HG02884 (cell line): ENCODE data around the gene PI16.

Experiments
- ATAC-seq: cut with Tn5 transposase; IDR thresholded peaks from one replicate; pipeline ENCODE4 v1.9.1; 2021; ENCODE audit warnings: mild to moderate bottlenecking, moderate library complexity; ENCODE audit not compliant: unreplicated experiment

Gene PI16, protein sequence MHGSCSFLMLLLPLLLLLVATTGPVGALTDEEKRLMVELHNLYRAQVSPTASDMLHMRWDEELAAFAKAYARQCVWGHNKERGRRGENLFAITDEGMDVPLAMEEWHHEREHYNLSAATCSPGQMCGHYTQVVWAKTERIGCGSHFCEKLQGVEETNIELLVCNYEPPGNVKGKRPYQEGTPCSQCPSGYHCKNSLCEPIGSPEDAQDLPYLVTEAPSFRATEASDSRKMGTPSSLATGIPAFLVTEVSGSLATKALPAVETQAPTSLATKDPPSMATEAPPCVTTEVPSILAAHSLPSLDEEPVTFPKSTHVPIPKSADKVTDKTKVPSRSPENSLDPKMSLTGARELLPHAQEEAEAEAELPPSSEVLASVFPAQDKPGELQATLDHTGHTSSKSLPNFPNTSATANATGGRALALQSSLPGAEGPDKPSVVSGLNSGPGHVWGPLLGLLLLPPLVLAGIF

DNA sequence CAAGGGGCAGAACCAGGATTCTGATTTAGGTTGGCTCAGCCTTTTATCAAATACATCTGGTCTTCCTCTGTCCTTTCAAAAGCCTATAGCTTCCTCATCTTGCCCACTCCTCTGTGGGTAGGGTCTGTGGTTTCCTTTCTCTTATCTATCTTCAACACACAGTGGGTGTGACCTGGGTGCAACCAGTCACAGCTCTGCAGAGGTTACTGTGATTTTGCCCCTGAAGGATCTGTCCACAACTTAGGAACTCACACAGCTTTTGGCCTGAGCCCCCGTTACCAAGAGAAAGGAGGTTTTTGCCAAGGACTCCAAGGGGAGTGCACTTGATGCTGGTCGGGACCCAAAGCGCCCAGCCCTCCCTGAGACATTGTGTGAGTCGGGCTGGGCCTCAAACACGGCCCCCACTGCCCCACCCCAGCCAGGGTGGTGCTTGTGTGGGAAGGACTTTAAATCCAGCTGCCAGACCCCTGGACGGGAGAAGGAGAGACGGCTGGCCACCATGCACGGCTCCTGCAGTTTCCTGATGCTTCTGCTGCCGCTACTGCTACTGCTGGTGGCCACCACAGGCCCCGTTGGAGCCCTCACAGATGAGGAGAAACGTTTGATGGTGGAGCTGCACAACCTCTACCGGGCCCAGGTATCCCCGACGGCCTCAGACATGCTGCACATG is at the start of gene PI16:
Gene PI16, plus strand, starts transcription at position 477 of the 670 bp plus-strand sequence. Its CDS starts 23 bp downstream, at position 500.
- no peak for ATAC-seq

DNA sequence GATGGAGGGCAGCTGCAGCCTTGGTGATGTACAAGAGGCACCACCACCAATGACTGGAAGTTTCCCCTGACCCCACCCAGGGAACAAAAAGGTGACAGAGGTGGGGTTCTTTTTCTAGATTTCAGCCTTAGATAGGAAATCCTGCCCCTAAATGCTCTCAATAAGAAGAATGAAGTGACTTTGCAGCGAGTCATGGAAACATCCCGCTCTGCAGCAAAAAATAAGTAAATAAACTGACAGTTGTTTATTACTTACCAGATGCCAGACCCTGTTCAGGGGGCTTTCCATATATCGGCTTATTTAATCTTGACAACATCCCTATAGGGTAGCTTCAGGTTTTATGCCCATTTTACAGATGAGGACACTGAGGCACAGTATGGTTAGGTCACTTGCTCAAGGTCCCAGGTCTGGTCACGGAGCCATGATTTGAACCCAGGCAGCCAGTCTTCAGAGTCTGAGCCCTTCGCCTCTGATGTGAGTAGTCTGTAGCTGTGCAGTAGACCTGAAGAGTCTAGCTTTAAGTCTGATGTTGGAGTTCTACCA is 49.6 kb upstream of the PI16 start:
- ATAC-seq = no peak

DNA sequence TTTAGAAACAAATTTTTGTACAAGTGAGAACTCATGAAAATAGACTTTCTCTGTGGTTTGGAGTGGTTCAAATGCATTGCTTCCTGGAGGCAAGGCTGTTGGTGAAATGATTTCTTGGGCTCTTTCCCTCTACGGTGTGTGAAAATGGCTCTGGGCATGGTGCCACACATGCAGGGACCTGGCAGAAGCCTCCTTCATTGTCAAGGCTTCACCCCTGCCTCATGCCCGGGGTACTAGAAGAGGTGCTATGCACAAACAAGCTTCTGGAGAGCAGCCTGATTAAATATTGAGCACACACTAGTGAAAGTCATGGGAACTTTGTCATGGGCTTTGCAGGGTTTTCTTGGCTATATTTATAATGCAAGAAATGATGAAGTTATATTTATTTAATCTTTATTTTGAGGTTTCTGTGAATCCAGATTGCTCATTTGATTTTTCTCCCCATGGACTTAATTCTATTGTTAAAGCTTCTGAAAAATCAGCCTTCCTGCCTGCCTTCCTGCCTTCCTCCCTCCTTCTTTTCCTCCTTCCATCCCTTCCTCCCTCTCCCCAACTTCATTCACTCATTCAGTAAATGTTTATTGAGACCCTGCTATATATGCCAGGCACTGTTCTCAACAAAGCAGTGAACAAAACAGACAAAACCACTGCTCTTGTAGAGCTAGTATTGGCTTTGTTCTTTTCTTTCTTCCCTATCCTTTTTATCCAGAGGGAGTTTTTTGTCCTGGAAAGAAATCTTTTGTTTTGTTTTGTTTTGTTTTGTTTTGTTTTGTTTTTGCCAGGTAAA is 47.8 kb upstream of the PI16 start:
- no peak for ATAC-seq

DNA sequence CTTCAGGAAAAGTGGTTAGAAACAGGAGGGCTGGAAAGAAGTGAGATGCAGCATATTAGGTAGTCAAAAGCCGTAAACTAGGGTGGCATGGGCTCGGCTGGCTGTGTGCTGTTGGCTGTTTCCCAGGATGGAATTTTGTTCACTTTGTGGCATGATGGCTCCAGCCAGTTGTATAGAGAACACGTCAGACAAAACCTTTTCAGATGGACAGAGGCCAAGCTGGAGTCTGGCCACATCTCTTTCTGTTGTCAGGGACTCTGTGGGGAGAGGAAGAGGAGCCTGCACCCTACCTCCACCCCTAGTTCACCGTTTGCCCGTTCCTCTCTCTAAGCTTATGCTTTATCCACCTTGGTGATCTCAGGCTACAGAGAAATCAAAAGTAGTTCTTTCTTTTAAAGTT is 46.8 kb upstream of the PI16 start:
- no peak for ATAC-seq

DNA sequence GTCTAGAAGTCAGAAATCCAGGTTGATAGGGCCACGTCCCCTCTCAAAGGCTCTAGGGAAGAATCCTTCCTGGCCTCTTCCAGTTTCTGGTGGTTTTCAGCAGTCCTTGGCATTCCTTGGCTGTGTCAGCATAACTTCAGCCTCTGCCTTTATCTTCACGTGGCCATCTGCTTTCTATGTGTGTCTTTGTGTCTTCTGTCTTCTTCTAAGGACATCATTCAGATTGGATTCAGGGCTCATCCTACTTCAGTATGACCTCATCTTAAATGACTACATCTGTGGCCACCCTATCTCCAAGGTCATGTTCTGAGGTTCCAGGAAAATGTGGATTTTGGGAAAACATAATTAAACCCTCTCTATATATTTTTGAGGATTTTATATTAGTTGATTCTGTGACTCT is 45.8 kb upstream of the PI16 start:
- no peak for ATAC-seq

DNA sequence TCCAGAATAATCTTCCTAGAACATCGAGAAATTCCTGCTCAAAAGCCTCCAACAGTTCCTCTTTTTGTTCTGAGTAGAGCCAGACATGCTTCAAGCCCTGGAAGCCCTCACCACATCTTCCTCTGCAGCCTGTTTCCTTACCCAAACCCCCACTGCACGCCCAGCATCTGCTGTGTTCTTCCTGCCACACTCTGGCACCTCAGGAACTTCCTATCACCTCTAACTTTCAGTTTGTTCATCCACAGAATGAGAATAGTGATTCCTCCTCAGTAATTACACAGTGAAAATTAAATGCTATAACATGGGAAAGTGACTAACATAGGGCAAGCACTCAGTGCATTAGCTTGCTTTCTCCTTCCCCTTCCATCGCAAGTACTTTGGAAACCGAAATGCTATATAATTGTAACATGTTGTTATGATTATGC is 42.5 kb upstream of the PI16 start:
- ATAC-seq = peak; percentile 25

DNA sequence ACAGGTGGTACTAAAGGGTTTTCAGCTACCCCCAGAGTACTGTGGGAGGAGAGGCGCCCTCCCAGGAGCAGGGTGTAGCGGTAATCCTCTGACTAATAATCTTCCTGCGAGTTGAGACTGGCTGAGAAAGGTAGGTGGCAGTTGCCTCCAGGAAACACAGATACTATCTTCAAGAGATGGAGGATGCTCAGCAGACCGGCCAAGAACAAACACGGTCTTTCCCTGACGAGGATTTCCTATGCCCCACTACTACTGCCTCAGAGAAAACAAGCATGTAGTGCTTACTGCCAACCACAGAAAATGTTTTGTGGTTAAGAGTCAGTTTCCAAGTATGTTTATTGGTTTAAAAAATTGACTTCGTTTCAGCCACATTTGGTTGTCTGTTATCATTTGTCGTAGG is 42.0 kb upstream of the PI16 start:
- peak; percentile 85 for ATAC-seq

DNA sequence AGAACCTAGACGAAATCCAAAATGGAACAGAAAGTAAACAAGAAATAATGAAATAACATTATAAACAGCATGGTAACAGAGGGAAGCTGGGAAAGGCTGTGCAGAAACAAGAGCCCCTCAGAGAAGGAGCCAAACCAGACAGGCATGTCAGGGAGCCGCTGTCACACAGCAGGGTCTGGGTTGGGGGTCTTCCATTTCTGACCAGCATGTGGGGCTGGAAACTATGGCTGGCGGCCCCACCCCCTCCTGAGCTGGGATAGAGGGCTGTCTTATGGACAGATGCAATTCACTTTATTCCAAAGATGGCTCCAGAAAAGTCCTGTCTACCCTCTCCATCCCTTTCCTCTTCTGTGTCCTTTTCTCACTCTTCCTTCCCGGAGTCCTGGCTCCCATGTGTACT is 41.5 kb upstream of the PI16 start:
- no peak for ATAC-seq

DNA sequence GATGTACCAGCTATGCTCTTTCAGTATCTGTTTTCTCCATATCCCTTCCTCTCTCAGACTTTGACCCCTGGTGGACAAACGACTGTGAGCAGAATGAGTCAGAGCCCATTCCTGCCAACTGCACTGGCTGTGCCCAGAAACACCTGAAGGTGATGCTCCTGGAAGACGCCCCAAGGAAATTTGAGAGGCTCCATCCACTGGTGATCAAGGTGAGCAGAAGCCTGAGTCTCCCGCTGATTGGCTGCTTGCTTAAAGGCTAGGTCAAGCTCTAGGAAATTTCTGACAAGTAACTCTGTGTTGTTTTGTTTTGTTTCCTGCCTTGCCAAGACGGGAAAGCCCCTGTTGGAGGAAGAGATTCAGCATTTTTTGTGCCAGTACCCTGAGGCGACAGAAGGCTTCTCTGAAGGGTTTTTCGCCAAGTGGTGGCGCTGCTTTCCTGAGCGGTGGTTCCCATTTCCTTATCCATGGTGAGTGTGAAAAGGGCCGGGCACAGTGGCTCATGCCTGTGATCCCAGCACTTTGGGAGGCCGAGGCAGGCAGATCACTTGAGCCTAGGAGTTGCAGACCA is 40.2 kb upstream of the PI16 start:
- no peak for ATAC-seq

DNA sequence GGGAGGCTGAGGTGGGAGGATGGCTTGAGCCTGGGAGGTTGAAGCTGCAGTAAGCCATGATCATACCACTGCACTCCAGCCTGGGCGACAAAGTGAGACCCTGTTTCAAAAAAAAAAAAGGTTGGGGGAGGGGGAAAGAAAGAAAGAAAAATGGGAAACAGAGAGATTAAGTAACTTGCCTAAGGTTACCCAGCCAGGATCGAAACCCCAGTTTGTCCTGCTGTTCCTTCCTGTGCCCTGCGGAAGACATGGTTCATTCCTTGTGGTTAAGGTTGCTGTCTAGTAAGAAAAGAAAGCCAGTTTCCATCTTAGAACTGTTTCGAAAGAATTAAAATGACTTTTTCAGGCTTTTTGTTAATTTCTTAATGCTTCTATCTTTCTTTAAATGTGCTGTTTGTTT is 38.9 kb upstream of the PI16 start:
- ATAC-seq = no peak

DNA sequence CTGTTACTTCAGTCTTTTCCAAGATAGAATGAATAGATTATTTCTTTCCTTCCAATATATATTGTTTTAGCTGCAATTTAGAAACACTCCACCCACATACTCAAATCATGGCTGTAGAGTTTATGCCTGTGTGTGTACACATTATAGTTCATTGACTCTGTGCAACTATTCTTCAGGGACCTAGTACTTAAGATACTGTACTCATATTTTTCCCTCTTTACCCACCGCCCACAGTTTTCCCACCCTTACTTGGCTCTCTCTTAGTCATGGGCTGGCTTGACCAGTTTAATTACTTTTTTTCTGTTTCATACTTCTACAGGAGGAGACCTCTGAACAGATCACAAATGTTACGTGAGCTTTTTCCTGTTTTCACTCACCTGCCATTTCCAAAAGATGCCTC is 38.4 kb upstream of the PI16 start:
- ATAC-seq = no peak

DNA sequence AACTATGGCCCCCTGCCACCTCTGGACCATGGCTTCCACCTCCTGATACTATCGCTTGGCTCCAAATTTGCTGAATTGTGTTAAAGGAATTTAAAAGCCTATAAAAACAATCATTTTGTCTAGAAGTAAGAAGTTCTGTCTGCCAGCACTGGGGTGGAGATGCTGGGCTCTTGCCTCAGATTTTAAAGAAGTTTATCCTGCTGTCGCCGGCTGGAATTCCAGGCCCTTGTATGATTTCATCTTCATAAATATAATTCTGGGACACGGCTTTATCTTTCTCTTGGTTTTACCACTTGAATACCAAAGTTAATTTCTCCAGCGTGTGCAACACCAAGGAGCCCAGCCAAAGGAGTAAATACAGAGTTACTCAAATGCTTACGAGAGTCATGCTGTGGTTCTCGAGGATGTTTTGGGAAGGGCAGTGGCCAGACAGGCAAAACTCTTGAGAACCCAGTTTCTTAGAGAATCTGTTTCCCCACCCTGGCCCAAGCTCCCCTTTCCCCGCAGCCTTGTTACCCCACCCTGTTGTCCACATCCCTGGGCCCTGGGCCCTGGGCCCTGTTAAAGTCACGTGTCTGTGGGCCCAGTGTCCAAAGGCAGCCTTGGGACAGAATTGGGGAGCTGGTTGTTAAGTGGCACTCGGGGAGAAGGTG is 36.9 kb upstream of the PI16 start:
- no peak for ATAC-seq

DNA sequence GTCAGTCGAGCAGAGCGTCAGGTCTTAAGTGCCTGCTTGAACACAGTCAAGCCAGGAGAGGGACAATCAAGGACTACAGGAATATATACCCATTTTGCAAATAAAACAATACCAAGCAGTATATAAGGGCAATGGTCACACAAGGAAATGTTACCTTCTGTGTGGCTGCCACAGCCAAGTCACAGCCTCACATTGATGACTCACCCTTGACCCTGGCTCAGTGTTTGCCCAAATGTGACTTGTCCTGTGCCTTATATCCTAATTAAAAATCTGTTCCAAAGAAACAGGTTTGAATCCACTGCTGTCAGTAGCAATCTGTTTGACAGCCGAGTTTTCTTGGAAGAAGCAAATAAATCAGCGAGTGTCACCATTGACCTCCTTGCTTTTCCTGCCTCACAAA is 34.5 kb upstream of the PI16 start:
- ATAC-seq = no peak

DNA sequence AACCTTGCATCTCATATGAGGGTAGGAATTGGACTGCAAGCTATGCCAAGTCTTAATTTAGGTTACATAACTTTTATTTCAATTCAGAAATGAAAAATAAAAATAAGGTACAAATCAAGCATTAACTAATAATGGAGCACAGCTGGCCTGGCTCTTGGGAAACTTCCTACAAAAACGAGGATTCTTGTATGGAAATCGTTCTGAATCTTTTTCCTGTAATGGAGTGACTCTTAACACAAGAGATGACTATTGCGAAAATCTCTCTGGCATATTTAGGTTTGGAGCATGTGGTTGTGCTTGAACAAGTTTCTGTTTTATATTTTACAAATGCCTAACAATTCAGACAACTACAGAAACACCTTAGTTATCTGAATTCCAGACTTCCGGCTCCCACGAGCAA is 34.0 kb upstream of the PI16 start:
- ATAC-seq = no peak

DNA sequence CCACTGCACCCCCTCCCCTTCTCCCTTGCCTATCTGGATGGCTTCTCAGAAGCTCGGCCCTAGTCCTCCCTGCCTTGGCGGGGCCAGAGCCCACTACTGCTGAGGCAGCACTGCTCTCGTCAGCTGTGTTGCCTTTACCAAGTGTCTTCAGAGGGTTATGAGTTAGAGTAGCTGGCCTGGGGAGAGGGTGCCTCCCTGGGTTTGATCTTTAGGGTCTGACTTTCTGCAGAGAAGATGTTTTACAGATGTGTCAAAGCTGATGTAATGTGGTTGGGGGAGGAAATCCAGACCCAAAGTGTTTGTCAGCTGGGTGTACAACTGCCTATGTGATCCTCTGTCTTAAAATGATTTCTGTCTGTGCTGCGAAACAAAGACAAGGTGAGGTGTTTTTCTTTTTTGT is 30.4 kb upstream of the PI16 start:
- ATAC-seq = no peak

DNA sequence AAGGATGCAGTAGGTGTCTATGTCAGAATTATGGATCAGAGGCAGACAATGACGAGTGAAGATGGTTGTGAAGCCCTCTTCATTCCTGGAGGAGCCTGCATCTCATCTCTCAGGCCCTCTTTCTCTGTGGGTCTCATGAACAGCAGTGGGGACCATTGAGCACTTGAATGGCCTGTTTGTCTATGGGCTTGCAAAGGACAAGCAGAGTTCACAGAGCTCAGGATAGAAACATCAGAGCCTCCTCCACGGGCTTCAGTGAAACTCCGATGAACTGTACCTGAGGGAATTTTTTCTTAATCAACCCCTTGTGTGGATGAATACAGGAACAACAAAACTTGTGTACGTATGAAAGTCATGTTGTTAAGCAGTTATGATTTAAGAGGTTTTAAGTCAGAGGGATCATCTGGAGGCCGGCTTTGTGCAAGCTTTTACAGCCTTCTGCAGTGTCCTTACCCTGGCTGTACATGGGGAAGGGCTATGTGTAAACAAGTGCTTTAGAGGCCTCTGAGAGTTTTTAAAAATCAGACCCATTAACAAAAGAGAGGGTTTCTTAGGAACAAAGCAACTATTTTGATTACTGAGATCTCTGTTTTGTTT is 29.7 kb upstream of the PI16 start:
- no peak for ATAC-seq

DNA sequence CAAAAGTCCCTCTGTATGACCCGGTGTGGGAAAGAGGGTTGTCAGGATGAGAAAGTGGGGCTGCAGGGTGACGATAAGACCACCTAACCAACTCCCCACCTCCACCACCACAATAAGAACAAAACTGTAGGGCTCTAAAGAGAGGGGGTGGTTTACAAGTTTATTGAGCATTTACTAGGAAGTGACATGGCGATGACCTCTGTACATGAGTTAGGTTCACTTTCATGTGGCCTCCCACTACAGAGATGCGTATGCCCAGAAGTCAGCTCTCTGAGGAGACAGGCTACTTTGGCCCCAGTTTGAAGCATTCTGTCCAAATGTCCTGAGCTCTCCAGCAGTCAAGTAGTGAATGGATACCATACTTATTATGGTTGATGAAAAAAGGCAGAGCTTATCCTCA is 28.7 kb upstream of the PI16 start:
- ATAC-seq = no peak

DNA sequence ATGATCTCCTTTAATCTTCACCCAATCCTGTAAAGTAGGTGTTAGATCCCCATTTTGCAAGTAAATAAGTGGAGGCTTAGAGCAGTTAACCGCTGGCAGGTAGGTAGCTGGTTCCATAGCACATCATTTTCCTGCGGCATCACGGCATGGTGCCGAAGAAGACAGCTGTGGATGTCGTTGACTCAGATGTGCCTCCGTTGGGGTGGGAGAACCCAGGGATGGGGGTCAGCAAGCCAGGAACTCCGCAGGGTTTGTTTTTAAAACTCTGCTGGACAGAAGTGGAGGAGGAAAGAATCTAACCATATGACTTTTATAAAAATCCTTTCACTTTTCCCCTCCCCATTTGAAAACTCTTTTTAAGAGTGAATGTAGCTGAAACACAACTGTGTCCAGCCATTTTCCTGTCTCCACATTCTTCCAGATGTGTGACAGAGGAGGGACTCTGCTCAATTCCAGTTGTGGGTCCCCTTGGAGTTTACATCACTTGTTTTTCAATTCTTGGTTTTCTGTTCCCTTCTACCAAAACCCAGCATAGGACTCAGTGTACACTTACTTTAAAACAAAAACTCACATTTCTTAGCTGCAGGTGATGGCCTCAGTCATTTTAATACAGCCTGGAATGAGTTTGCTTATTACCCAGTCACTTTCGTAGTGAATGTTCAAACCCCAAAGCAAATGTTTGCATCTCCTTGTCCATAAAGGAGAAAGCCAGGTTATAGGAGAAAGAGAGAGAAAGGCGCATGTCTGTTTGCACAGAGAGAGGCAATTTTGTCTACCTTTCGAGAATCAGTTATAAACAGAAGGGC is 27.6 kb upstream of the PI16 start:
- no peak for ATAC-seq
